Measurements from ENCODE around the gene NDUFA5.

NDUFA5 gene

DNA sequence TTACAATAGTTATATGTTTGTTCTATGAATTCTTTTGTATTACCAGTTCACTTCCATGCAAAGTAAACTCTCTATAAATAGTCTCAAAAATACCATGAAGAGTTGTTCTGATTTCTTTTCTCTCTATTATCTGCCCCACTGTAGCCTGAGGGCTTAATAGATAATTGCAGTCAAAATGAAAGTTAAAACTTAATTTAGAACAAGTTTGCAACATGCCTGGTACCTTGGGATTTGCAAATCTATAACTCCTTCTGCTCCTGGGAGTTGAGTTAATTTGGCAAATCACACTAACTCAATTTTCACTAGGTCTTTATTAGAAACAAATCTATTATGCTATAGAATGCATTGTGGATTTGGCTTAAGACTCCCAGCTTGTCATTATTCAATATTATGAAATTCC lies 21.8 kb upstream of the NDUFA5 start:
- Histone ChIP-seq H2AFZ (ENCODE audit: low read depth, low read length) (no peak overlapping the region), H2BK15ac (ENCODE audit: low read depth, poor library complexity, severe bottlenecking) (no peak overlapping the region), H2BK120ac (ENCODE audit: low read depth, low read length) (no peak overlapping the region), H3K9ac (ENCODE audit: low read length) (no peak overlapping the region), H3K27me3 (ENCODE audit: control insufficient read depth in 1 of 2, insufficient read depth in 1 of 2, low read length in 2 of 2) (no peaks in the 10 kb centered on the region), H3K36me3 (ENCODE audit: control insufficient read depth in 1 of 2, insufficient read depth in 2 of 2, low read depth in 1 of 2, low read length in 2 of 2) (no peaks in the 10 kb centered on the region), H2AK5ac (ENCODE audit: low read length, severe bottlenecking) (no peak overlapping the region), H2BK5ac (ENCODE audit: low read depth, low read length, poor library complexity, severe bottlenecking) (no peak overlapping the region), H3K9me3 (ENCODE audit: control insufficient read depth, low read length) (no peaks in the 10 kb centered on the region), H3K4ac (ENCODE audit: low read depth in 1 of 2, low read length in 2 of 2) (no peak overlapping the region), H4K91ac (ENCODE audit: low read length) (no peak overlapping the region), H3K14ac (ENCODE audit: low read length in 2 of 2) (no peak overlapping the region), H3K4me2 (ENCODE audit: low read length, poor library complexity, severe bottlenecking) (no peak overlapping the region), H3K18ac (ENCODE audit: low read depth in 1 of 2, low read length in 2 of 2) (no peak overlapping the region), H2BK12ac (ENCODE audit: low read length in 2 of 2) (no peak overlapping the region), H4K8ac (ENCODE audit: low read length) (no peak overlapping the region), H3K4me3 (ENCODE audit: insufficient read depth in 1 of 2, low read depth in 1 of 2, low read length in 2 of 2) (no peak overlapping the region), H3K4me1 (ENCODE audit: control insufficient read depth, insufficient read depth, low read depth, low read length) (no peaks in the 10 kb centered on the region), H3K79me1 (replicated peaks; ENCODE audit: low read length, poor library complexity, severe bottlenecking) (no peaks in the 10 kb centered on the region), H3K23ac (ENCODE audit: low read length in 2 of 2) (no peak overlapping the region), H3K27ac (ENCODE audit: low read length, poor library complexity, severe bottlenecking) (no peak overlapping the region)
- no peak for DNase-seq

- H3K27me3 ChIP-seq (ENCODE audit: control insufficient read depth in 1 of 2, insufficient read depth in 1 of 2, low read length in 2 of 2), result no peaks in the 10 kb centered on the region
- H3K4me1 ChIP-seq (ENCODE audit: control insufficient read depth, insufficient read depth, low read depth, low read length), result no peaks in the 10 kb centered on the region
- H3K4ac ChIP-seq (ENCODE audit: low read depth in 1 of 2, low read length in 2 of 2), result no peak overlapping the region
- H4K8ac ChIP-seq (ENCODE audit: low read length), result no peak overlapping the region
- no peak overlapping the region for H2BK5ac ChIP-seq (ENCODE audit: low read depth, low read length, poor library complexity, severe bottlenecking)
- no peak for DNase-seq
- no peak overlapping the region for H2BK15ac ChIP-seq (ENCODE audit: low read depth, poor library complexity, severe bottlenecking)
- no peaks in the 10 kb centered on the region for H3K9me3 ChIP-seq (ENCODE audit: control insufficient read depth, low read length)
- no peak overlapping the region for H3K23ac ChIP-seq (ENCODE audit: low read length in 2 of 2)
- no peak overlapping the region for H3K4me3 ChIP-seq (ENCODE audit: insufficient read depth in 1 of 2, low read depth in 1 of 2, low read length in 2 of 2)
- no peak overlapping the region for H3K9ac ChIP-seq (ENCODE audit: low read length)
- H3K79me1 ChIP-seq (replicated peaks; ENCODE audit: low read length, poor library complexity, severe bottlenecking), result no peaks in the 10 kb centered on the region
- 100% methylated on average over 1 of the region's 2 CpGs for WGBS
- no peak overlapping the region for H3K14ac ChIP-seq (ENCODE audit: low read length in 2 of 2)
- H3K4me2 ChIP-seq (ENCODE audit: low read length, poor library complexity, severe bottlenecking), result no peak overlapping the region
- H2BK120ac ChIP-seq (ENCODE audit: low read depth, low read length), result no peak overlapping the region
- no peaks in the 10 kb centered on the region for H3K36me3 ChIP-seq (ENCODE audit: control insufficient read depth in 1 of 2, insufficient read depth in 2 of 2, low read depth in 1 of 2, low read length in 2 of 2)
- no peak overlapping the region for H2AK5ac ChIP-seq (ENCODE audit: low read length, severe bottlenecking)
- no peak overlapping the region for H3K18ac ChIP-seq (ENCODE audit: low read depth in 1 of 2, low read length in 2 of 2)
- no peak overlapping the region for H4K91ac ChIP-seq (ENCODE audit: low read length)
- no peak overlapping the region for H2AFZ ChIP-seq (ENCODE audit: low read depth, low read length)
- no peak overlapping the region for H2BK12ac ChIP-seq (ENCODE audit: low read length in 2 of 2)
- no peak overlapping the region for H3K27ac ChIP-seq (ENCODE audit: low read length, poor library complexity, severe bottlenecking)
Observed at GRCh38 chr7:123573896-123574467, 16.4 kb upstream of the NDUFA5 start.

- H3K4ac ChIP-seq (ENCODE audit: low read depth in 1 of 2, low read length in 2 of 2), result no peak overlapping the region
- H2BK120ac ChIP-seq (ENCODE audit: low read depth, low read length), result no peak overlapping the region
- H2BK5ac ChIP-seq (ENCODE audit: low read depth, low read length, poor library complexity, severe bottlenecking), result no peak overlapping the region
- no peaks in the 10 kb centered on the region for H3K36me3 ChIP-seq (ENCODE audit: control insufficient read depth in 1 of 2, insufficient read depth in 2 of 2, low read depth in 1 of 2, low read length in 2 of 2)
- no peaks in the 10 kb centered on the region for H3K4me1 ChIP-seq (ENCODE audit: control insufficient read depth, insufficient read depth, low read depth, low read length)
- no peak overlapping the region for H3K27ac ChIP-seq (ENCODE audit: low read length, poor library complexity, severe bottlenecking)
- H3K4me2 ChIP-seq (ENCODE audit: low read length, poor library complexity, severe bottlenecking), result no peak overlapping the region
- H3K27me3 ChIP-seq (ENCODE audit: control insufficient read depth in 1 of 2, insufficient read depth in 1 of 2, low read length in 2 of 2), result no peaks in the 10 kb centered on the region
- no peak overlapping the region for H4K8ac ChIP-seq (ENCODE audit: low read length)
- H3K9ac ChIP-seq (ENCODE audit: low read length), result no peak overlapping the region
- H3K18ac ChIP-seq (ENCODE audit: low read depth in 1 of 2, low read length in 2 of 2), result no peak overlapping the region
- no peak overlapping the region for H3K4me3 ChIP-seq (ENCODE audit: insufficient read depth in 1 of 2, low read depth in 1 of 2, low read length in 2 of 2)
- WGBS, result 73% methylated on average over 2 of the region's 3 CpGs
- no peak overlapping the region for H4K91ac ChIP-seq (ENCODE audit: low read length)
- H3K14ac ChIP-seq (ENCODE audit: low read length in 2 of 2), result no peak overlapping the region
- peak overlapping the region in 1 of 2 experiments; percentile 42 for H2BK12ac ChIP-seq (ENCODE audit: low read length in 2 of 2)
- no peak overlapping the region for H2AK5ac ChIP-seq (ENCODE audit: low read length, severe bottlenecking)
- H3K23ac ChIP-seq (ENCODE audit: low read length in 2 of 2), result no peak overlapping the region
- no peaks in the 10 kb centered on the region for H3K9me3 ChIP-seq (ENCODE audit: control insufficient read depth, low read length)
- no peak overlapping the region for H2AFZ ChIP-seq (ENCODE audit: low read depth, low read length)
- no peak for DNase-seq
- no peak overlapping the region for H2BK15ac ChIP-seq (ENCODE audit: low read depth, poor library complexity, severe bottlenecking)
- H3K79me1 ChIP-seq (replicated peaks; ENCODE audit: low read length, poor library complexity, severe bottlenecking), result no peaks in the 10 kb centered on the region
Observed at GRCh38 chr7:123573341-123573740, 15.7 kb upstream of the NDUFA5 start.

DNA sequence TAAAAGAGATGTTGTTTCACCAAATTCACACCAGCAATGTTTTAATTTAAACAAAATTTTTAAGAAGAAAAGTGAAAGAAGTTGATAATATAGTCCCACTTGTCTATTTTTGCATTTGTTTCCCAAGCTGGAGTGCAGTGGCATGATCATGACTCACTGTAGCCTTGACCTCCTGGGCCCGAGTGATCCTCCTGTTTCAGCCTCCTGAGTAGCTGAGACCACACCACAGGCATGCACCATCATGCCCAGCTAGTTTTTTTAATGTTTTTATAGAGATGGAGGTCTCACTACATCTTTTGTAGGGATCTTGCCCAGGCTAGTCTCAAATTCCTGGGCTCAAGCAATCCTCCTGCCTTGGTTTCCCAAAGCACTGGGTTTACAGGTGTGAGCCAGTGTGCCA lies 14.1 kb upstream of the NDUFA5 start:
- Histone ChIP-seq H3K9me3 (ENCODE audit: control insufficient read depth, low read length) (no peaks in the 10 kb centered on the region), H3K27me3 (ENCODE audit: control insufficient read depth in 1 of 2, insufficient read depth in 1 of 2, low read length in 2 of 2) (no peaks in the 10 kb centered on the region), H2AFZ (ENCODE audit: low read depth, low read length) (no peak overlapping the region), H3K79me1 (replicated peaks; ENCODE audit: low read length, poor library complexity, severe bottlenecking) (no peaks in the 10 kb centered on the region), H3K36me3 (ENCODE audit: control insufficient read depth in 1 of 2, insufficient read depth in 2 of 2, low read depth in 1 of 2, low read length in 2 of 2) (no peaks in the 10 kb centered on the region), H3K9ac (ENCODE audit: low read length) (no peak overlapping the region), H3K4me2 (ENCODE audit: low read length, poor library complexity, severe bottlenecking) (no peak overlapping the region), H4K91ac (ENCODE audit: low read length) (no peak overlapping the region), H3K14ac (ENCODE audit: low read length in 2 of 2) (no peak overlapping the region), H3K27ac (ENCODE audit: low read length, poor library complexity, severe bottlenecking) (no peak overlapping the region), H3K4me1 (ENCODE audit: control insufficient read depth, insufficient read depth, low read depth, low read length) (no peaks in the 10 kb centered on the region), H3K18ac (ENCODE audit: low read depth in 1 of 2, low read length in 2 of 2) (no peak overlapping the region), H2AK5ac (ENCODE audit: low read length, severe bottlenecking) (no peak overlapping the region), H2BK120ac (ENCODE audit: low read depth, low read length) (no peak overlapping the region), H4K8ac (ENCODE audit: low read length) (no peak overlapping the region), H2BK15ac (ENCODE audit: low read depth, poor library complexity, severe bottlenecking) (no peak overlapping the region), H3K4me3 (ENCODE audit: insufficient read depth in 1 of 2, low read depth in 1 of 2, low read length in 2 of 2) (no peak overlapping the region), H3K4ac (ENCODE audit: low read depth in 1 of 2, low read length in 2 of 2) (no peak overlapping the region), H2BK5ac (ENCODE audit: low read depth, low read length, poor library complexity, severe bottlenecking) (no peak overlapping the region), H3K23ac (ENCODE audit: low read length in 2 of 2) (no peak overlapping the region), H2BK12ac (ENCODE audit: low read length in 2 of 2) (no peak overlapping the region)
- DNase-seq, result peak; percentile 31
- 57% methylated on average over 1 of the region's 1 CpG for WGBS
